ENCODE results near the gene CHFR.
A peak's percentile ranks its signal among the peaks of the same experiment; 100 is the strongest.

Gene CHFR

GRCh38 chr12:132814232-132814631 lies 73.2 kb downstream of the CHFR start:
- Histone ChIP-seq H3K27me3 (ENCODE audit: insufficient read depth, low read length, poor library complexity, severe bottlenecking) (no peaks in the 10 kb centered on the region), H3K79me2 (ENCODE audit: insufficient read depth, low read length) (no peaks in the 10 kb centered on the region), H4K20me1 (ENCODE audit: insufficient read depth, low read length, poor library complexity, severe bottlenecking) (no peaks in the 10 kb centered on the region), H3K4me3 (ENCODE audit: low read length, poor library complexity, severe bottlenecking) (no peak overlapping the region), H3K4me1 (ENCODE audit: insufficient read depth, low read length, poor library complexity, severe bottlenecking) (peaks cover 15% of the 10 kb centered on the region), H3K9me3 (ENCODE audit: insufficient read depth, low read depth, low read length) (no peaks in the 10 kb centered on the region; the same call in 1 of the 2 replicates), H3K9me2 (replicated peaks; ENCODE audit: low read depth, low read length) (no peaks in the 10 kb centered on the region), H3K4me2 (ENCODE audit: low read depth, low read length, poor library complexity, severe bottlenecking) (no peak overlapping the region), H3K36me3 (ENCODE audit: insufficient read depth, low read length) (peaks cover 14% of the 10 kb centered on the region; the same call in 1 of the 2 replicates), H3K9ac (ENCODE audit: low read depth, low read length, poor library complexity, severe bottlenecking) (no peak overlapping the region), H3F3A (ENCODE audit: low read depth) (peaks cover 10% of the 10 kb centered on the region), H2AFZ (ENCODE audit: low read length) (no peak overlapping the region)
- TF ChIP-seq EZH2phosphoT487 (IDR thresholded peaks at IDR 0.05; ENCODE audit: borderline replicate concordance): no peak
- no peak for TF ChIP-seq CTCF (conservative IDR thresholded peaks at IDR 0.05; ENCODE audit: low read length)

GRCh38 chr12:132813443-132813842 lies 74.0 kb downstream of the CHFR start:
- Histone ChIP-seq H3K4me3 (ENCODE audit: low read length, poor library complexity, severe bottlenecking) (peak overlapping the region; percentile 49), H3K4me1 (ENCODE audit: insufficient read depth, low read length, poor library complexity, severe bottlenecking) (peaks cover 15% of the 10 kb centered on the region), H3K9me2 (replicated peaks; ENCODE audit: low read depth, low read length) (no peaks in the 10 kb centered on the region), H3K9me3 (ENCODE audit: insufficient read depth, low read depth, low read length) (no peaks in the 10 kb centered on the region; the same call in 1 of the 2 replicates), H3K4me2 (ENCODE audit: low read depth, low read length, poor library complexity, severe bottlenecking) (peak overlapping the region; percentile 74), H4K20me1 (ENCODE audit: insufficient read depth, low read length, poor library complexity, severe bottlenecking) (no peaks in the 10 kb centered on the region), H3K36me3 (ENCODE audit: insufficient read depth, low read length) (peaks cover 9% of the 10 kb centered on the region; the same call in 1 of the 2 replicates), H3K27me3 (ENCODE audit: insufficient read depth, low read length, poor library complexity, severe bottlenecking) (no peaks in the 10 kb centered on the region), H3K9ac (ENCODE audit: low read depth, low read length, poor library complexity, severe bottlenecking) (peak overlapping the region; percentile 17), H2AFZ (ENCODE audit: low read length) (no peak overlapping the region), H3K79me2 (ENCODE audit: insufficient read depth, low read length) (no peaks in the 10 kb centered on the region), H3F3A (ENCODE audit: low read depth) (peaks cover 10% of the 10 kb centered on the region)
- no peak for TF ChIP-seq CTCF (conservative IDR thresholded peaks at IDR 0.05; ENCODE audit: low read length)
- no peak for TF ChIP-seq EZH2phosphoT487 (IDR thresholded peaks at IDR 0.05; ENCODE audit: borderline replicate concordance)

- peaks cover 15% of the 10 kb centered on the region for H3K4me1 ChIP-seq (ENCODE audit: insufficient read depth, low read length, poor library complexity, severe bottlenecking)
- no peaks in the 10 kb centered on the region for H3K27me3 ChIP-seq (ENCODE audit: insufficient read depth, low read length, poor library complexity, severe bottlenecking)
- peak overlapping the region; percentile 74 for H3K4me2 ChIP-seq (ENCODE audit: low read depth, low read length, poor library complexity, severe bottlenecking)
- TF ChIP-seq EZH2phosphoT487 (IDR thresholded peaks at IDR 0.05; ENCODE audit: borderline replicate concordance) (no peak), CTCF (conservative IDR thresholded peaks at IDR 0.05; ENCODE audit: low read length) (no peak)
- H4K20me1 ChIP-seq (ENCODE audit: insufficient read depth, low read length, poor library complexity, severe bottlenecking): no peaks in the 10 kb centered on the region
- peak overlapping the region; percentile 17 for H3K9ac ChIP-seq (ENCODE audit: low read depth, low read length, poor library complexity, severe bottlenecking)
- H3K36me3 ChIP-seq (ENCODE audit: insufficient read depth, low read length): peaks cover 12% of the 10 kb centered on the region; the same call in 1 of the 2 replicates
- no peaks in the 10 kb centered on the region for H3K79me2 ChIP-seq (ENCODE audit: insufficient read depth, low read length)
- H3K9me3 ChIP-seq (ENCODE audit: insufficient read depth, low read depth, low read length): no peaks in the 10 kb centered on the region; the same call in 1 of the 2 replicates
- H3K4me3 ChIP-seq (ENCODE audit: low read length, poor library complexity, severe bottlenecking): peak overlapping the region; percentile 49
- H2AFZ ChIP-seq (ENCODE audit: low read length): no peak overlapping the region
- peaks cover 10% of the 10 kb centered on the region for H3F3A ChIP-seq (ENCODE audit: low read depth)
- no peaks in the 10 kb centered on the region for H3K9me2 ChIP-seq (replicated peaks; ENCODE audit: low read depth, low read length)
Observed at GRCh38 chr12:132812631-132813305, 74.6 kb downstream of the CHFR start.

Data from Loucy (cell line).